Cardiac septum (tissue), 1 donor: ENCODE measurements around the gene TSGA10. TPM values are rescaled to one million over a fixed set of nuclear protein-coding genes. Genes with fewer than 3 reads are reported as not detected.
"Not testable (repeated sequence)": the region's sequence is repeated elsewhere in the genome, so short reads cannot be mapped to it uniquely, and the experiment has no call there.

ENCODE experiments used
- DNase-seq: peaks from one replicate; pipeline ENCODE4 v3.0.0-alpha.2; 2020; ENCODE audit warnings: low spot score
- intact Hi-C: fragments of 100-400 bp; cut with DNase I; formaldehyde crosslinking; loops from one replicate; pipeline ENCODE4 v1.14.0; 2022
- total RNA-seq: library from RNA; stranded (reverse); fragmentation: NEBNext Ultra II Directional; extraction: Animal tissue kit (Norgen Biotek cat#: 25700); gene quantifications from one replicate; pipeline ENCODE4 v1.2.1, GENCODE V29; 2021
- donor health status: DM: no; HTN: no; CAD: no.

The TSGA10 gene
- total RNA-seq, 1 donor from 2014 or later: 1.6 TPM

GRCh38 chr2:99085421-99085820 lies 69.3 kb downstream of the TSGA10 start:
- intact Hi-C loops: no loop called here
- DNase-seq: no peak

GRCh38 chr2:99084256-99084655 lies 70.5 kb downstream of the TSGA10 start:
- intact Hi-C loops: no loop called here
- no peak for DNase-seq

GRCh38 chr2:99081891-99082290 lies 72.9 kb downstream of the TSGA10 start:
- DNase-seq: no peak
- intact Hi-C loops: no loop called here

GRCh38 chr2:99079226-99079625 lies 75.5 kb downstream of the TSGA10 start:
- DNase-seq: no peak
- intact Hi-C loops: no loop called here

- DNase-seq: no peak
- intact Hi-C loops: no loop called here
Measured at GRCh38 chr2:99072551-99072950, 82.2 kb downstream of the TSGA10 start.

GRCh38 chr2:99067871-99068625 lies 86.7 kb downstream of the TSGA10 start:
- DNase-seq: no peak
- intact Hi-C loops: loop anchor here (5.0 kb wide), 1 partner anchor 421 kb away; no protein-coding TSS in a partner anchor

- DNase-seq: no peak
- intact Hi-C loops: loop anchor here (5.0 kb wide), 1 partner anchor 419 kb away; no protein-coding TSS in a partner anchor
Measured at GRCh38 chr2:99066075-99066958, 88.4 kb downstream of the TSGA10 start.

GRCh38 chr2:99049187-99049586 lies 105.6 kb downstream of the TSGA10 start:
- intact Hi-C loops, DNase-seq: not testable (repeated sequence)

- intact Hi-C loops: not testable (repeated sequence)
Measured at GRCh38 chr2:99040736-99041300, 113.9 kb downstream of the TSGA10 start.

GRCh38 chr2:99035920-99036319 lies 118.8 kb downstream of the TSGA10 start:
- intact Hi-C loops: no loop called here
- no peak for DNase-seq

More at GRCh38 chr2:99040736-99041300, 113.9 kb downstream of the TSGA10 start:
- not testable (repeated sequence) for DNase-seq

GRCh38 chr2:99032786-99033185 lies 122.0 kb downstream of the TSGA10 start:
- intact Hi-C loops: no loop called here
- DNase-seq: no peak

- no peak for DNase-seq
- intact Hi-C loops: no loop called here
Measured at GRCh38 chr2:99032001-99032400, 122.7 kb downstream of the TSGA10 start.

GRCh38 chr2:99031481-99031880 lies 123.3 kb downstream of the TSGA10 start:
- DNase-seq: no peak
- intact Hi-C loops: no loop called here

GRCh38 chr2:99028558-99028957 lies 126.2 kb downstream of the TSGA10 start:
- no peak for DNase-seq
- intact Hi-C loops: no loop called here

GRCh38 chr2:99027856-99028255 lies 126.9 kb downstream of the TSGA10 start:
- DNase-seq: no peak

GRCh38 chr2:99000708-99001107 lies 154.0 kb downstream of the TSGA10 start:
- intact Hi-C loops: no loop called here
- DNase-seq: no peak

More at GRCh38 chr2:99027856-99028255, 126.9 kb downstream of the TSGA10 start:
- intact Hi-C loops: no loop called here

- intact Hi-C loops, DNase-seq: not testable (repeated sequence)
Measured at GRCh38 chr2:98988695-98989094, 166.0 kb downstream of the TSGA10 start.

GRCh38 chr2:98985905-98986666 lies 168.7 kb downstream of the TSGA10 start:
- no peak for DNase-seq
- intact Hi-C loops: no loop called here

GRCh38 chr2:98975611-98976010 lies 179.1 kb downstream of the TSGA10 start:
- no peak for DNase-seq
- intact Hi-C loops: no loop called here
